ENCODE measurements around the gene SPACA4.

- TF ChIP-seq DPF2 (IDR thresholded peaks at IDR 0.05) (no peak), MAX (IDR thresholded peaks at IDR 0.05; ENCODE audit: low read depth, low read length) (no peak), ZNF207 (IDR thresholded peaks at IDR 0.05; ENCODE audit: borderline replicate concordance) (no peak), BMI1 (IDR thresholded peaks at IDR 0.05; ENCODE audit: borderline replicate concordance) (no peak), CTCF (IDR thresholded peaks at IDR 0.05 in 2 of 3, conservative IDR thresholded peaks at IDR 0.05 in 1 of 3; ENCODE audit: control insufficient read depth in 2 of 3, extremely low read depth in 1 of 3, insufficient read depth in 1 of 3, low read depth in 3 of 3, low read length in 3 of 3) (peak; percentile 74 to 84 (median 82); a peak in 5 of 6 replicates), CBX3 (IDR thresholded peaks at IDR 0.05; ENCODE audit: borderline replicate concordance, low read depth) (no peak), CHD1 (IDR thresholded peaks at IDR 0.05; ENCODE audit: low read depth, low read length) (no peak), TARDBP (IDR thresholded peaks at IDR 0.05; ENCODE audit: borderline replicate concordance) (no peak), CHD2 (IDR thresholded peaks at IDR 0.05; ENCODE audit: borderline replicate concordance, low read depth, low read length) (no peak), POLR2A (IDR thresholded peaks at IDR 0.05; ENCODE audit: low read depth, low read length) (no peak)
- TF ChIP-seq, protein P1, sequence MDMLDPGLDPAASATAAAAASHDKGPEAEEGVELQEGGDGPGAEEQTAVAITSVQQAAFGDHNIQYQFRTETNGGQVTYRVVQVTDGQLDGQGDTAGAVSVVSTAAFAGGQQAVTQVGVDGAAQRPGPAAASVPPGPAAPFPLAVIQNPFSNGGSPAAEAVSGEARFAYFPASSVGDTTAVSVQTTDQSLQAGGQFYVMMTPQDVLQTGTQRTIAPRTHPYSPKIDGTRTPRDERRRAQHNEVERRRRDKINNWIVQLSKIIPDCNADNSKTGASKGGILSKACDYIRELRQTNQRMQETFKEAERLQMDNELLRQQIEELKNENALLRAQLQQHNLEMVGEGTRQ (IDR thresholded peaks at IDR 0.05; ENCODE audit: borderline replicate concordance, low read depth, low read length): no peak
- TF ChIP-seq, protein P2, sequence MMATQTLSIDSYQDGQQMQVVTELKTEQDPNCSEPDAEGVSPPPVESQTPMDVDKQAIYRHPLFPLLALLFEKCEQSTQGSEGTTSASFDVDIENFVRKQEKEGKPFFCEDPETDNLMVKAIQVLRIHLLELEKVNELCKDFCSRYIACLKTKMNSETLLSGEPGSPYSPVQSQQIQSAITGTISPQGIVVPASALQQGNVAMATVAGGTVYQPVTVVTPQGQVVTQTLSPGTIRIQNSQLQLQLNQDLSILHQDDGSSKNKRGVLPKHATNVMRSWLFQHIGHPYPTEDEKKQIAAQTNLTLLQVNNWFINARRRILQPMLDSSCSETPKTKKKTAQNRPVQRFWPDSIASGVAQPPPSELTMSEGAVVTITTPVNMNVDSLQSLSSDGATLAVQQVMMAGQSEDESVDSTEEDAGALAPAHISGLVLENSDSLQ (IDR thresholded peaks at IDR 0.05): 0 out of 2 replicates have a peak, but pooled peaks have one; percentile 34
These were observed 2.3 kb downstream of the SPACA4 start for GRCh38 chr19:48608798-48609263.

All from GM12878 (cell line).